HEK293 (cell line): ENCODE measurements around the gene RGMA.

ENCODE experiments used
- CTCF ChIA-PET: fragments of 350-600 bp; formaldehyde crosslinking; extraction: SDS; loops from one replicate; lab custom pipeline; 2021; ENCODE audit warnings: antibody characterized with exemption; lab: Yijun Ruan, JAX
- POLR2A ChIA-PET: fragments of 300-600 bp; formaldehyde crosslinking; extraction: SDS; loops from one replicate; lab custom pipeline; 2020; ENCODE audit warnings: antibody characterized with exemption, inconsistent platforms; lab: Yijun Ruan, JAX
- H3K27ac ChIP-seq: fragments of 200-500 bp; sonication (Bioruptor generic); 2 replicates; pipeline ENCODE4 v1.5.1; 2014; ENCODE audit warnings: low read depth, low read length, control low read depth, inconsistent platforms; ENCODE audit errors: extremely low read depth
- H3K36me3 ChIP-seq, 2 experiments: fragments of 200-500 bp in 1 of 2; sonication (Bioruptor generic) in 1 of 2; 1 replicate in 1 of 2; 2 replicates in 1 of 2; pipeline ENCODE4 v1.5.1; 2014 to 2017; ENCODE audit warnings: inconsistent platforms in 2 of 2, low read length in 2 of 2; ENCODE audit not compliant: control insufficient read depth in 2 of 2, insufficient read depth in 1 of 2
- H3K4me1 ChIP-seq: fragments of 200-500 bp; sonication (Bioruptor generic); 2 replicates; pipeline ENCODE4 v1.5.1; 2014; ENCODE audit warnings: mild to moderate bottlenecking, low read length, inconsistent platforms; ENCODE audit not compliant: control insufficient read depth, insufficient read depth
- H3K4me3 ChIP-seq: 2 replicates; pipeline ENCODE4 v1.5.1; 2011; ENCODE audit warnings: low read depth, mild to moderate bottlenecking, control low read depth, low read length, moderate library complexity
- H3K9me3 ChIP-seq: fragments of 200-500 bp; sonication (Bioruptor generic); 2 replicates; pipeline ENCODE4 v1.5.1; 2014; ENCODE audit warnings: low read depth, low read length, inconsistent platforms; ENCODE audit not compliant: control insufficient read depth, insufficient read depth
- GFI1B ChIP-seq: fragments of 450-650 bp; formaldehyde crosslinking; IDR thresholded peaks from 2 replicates; pipeline ENCODE4 v1.5.1; 2016; ENCODE audit warnings: missing biosample characterization, missing genetic modification characterization
- GLIS2 ChIP-seq: fragments of 450-650 bp; formaldehyde crosslinking; IDR thresholded peaks from 2 replicates; pipeline ENCODE4 v1.5.1; 2016; ENCODE audit warnings: missing biosample characterization, missing genetic modification characterization
- IKZF3 ChIP-seq: fragments of 450-650 bp; IDR thresholded peaks from 2 replicates; pipeline ENCODE4 v1.5.0; 2018; ENCODE audit warnings: missing biosample characterization, mild to moderate bottlenecking, missing genetic modification characterization, moderate library complexity
- SP7 ChIP-seq: fragments of 450-650 bp; formaldehyde crosslinking; IDR thresholded peaks from 2 replicates; pipeline ENCODE4 v1.5.1; 2016; ENCODE audit warnings: missing biosample characterization, missing genetic modification characterization
- TCF7L2 ChIP-seq: IDR thresholded peaks from 2 replicates; pipeline ENCODE4 v1.6.1; 2011; ENCODE audit warnings: low read depth, mild to moderate bottlenecking, inconsistent platforms, low read length, moderate library complexity, borderline replicate concordance
- WT1 ChIP-seq: fragments of 450-650 bp; formaldehyde crosslinking; IDR thresholded peaks from 2 replicates; pipeline ENCODE4 v1.5.1; 2016; ENCODE audit warnings: missing biosample characterization, missing genetic modification characterization
- ZNF132 ChIP-seq: fragments of 450-650 bp; formaldehyde crosslinking; IDR thresholded peaks from 2 replicates; pipeline ENCODE4 v1.5.1; 2017; ENCODE audit warnings: missing biosample characterization, missing genetic modification characterization, borderline replicate concordance
- ZNF2 ChIP-seq: fragments of 450-650 bp; formaldehyde crosslinking; IDR thresholded peaks from 2 replicates; pipeline ENCODE4 v1.5.1; 2016; ENCODE audit warnings: missing biosample characterization, missing genetic modification characterization
- ZNF324 ChIP-seq: fragments of 450-650 bp; formaldehyde crosslinking; IDR thresholded peaks from 2 replicates; pipeline ENCODE4 v1.5.1; 2016; ENCODE audit warnings: missing biosample characterization, missing genetic modification characterization
- ZNF391 ChIP-seq: fragments of 450-650 bp; formaldehyde crosslinking; IDR thresholded peaks from 2 replicates; pipeline ENCODE4 v1.5.1; 2016; ENCODE audit warnings: low read depth, missing biosample characterization, missing genetic modification characterization, borderline replicate concordance
- ZNF549 ChIP-seq: fragments of 450-650 bp; IDR thresholded peaks from 2 replicates; pipeline ENCODE4 v1.5.1; 2018; ENCODE audit warnings: missing biosample characterization, missing genetic modification characterization, mild to moderate bottlenecking, inconsistent platforms, moderate library complexity
- ZNF596 ChIP-seq: fragments of 450-650 bp; IDR thresholded peaks from 2 replicates; pipeline ENCODE4 v1.5.0; 2018; ENCODE audit warnings: missing biosample characterization, mild to moderate bottlenecking, missing genetic modification characterization, moderate library complexity
- ZNF600 ChIP-seq: fragments of 450-650 bp; formaldehyde crosslinking; IDR thresholded peaks from 2 replicates; pipeline ENCODE4 v1.5.1; 2016; ENCODE audit warnings: missing biosample characterization, missing genetic modification characterization
- ZNF776 ChIP-seq: fragments of 450-650 bp; formaldehyde crosslinking; IDR thresholded peaks from 2 replicates; pipeline ENCODE4 v1.5.0; 2017; ENCODE audit warnings: missing biosample characterization, missing genetic modification characterization, borderline replicate concordance
- ZNF792 ChIP-seq: fragments of 450-650 bp; formaldehyde crosslinking; IDR thresholded peaks from 2 replicates; pipeline ENCODE4 v1.5.1; 2016; ENCODE audit warnings: missing biosample characterization, missing genetic modification characterization
- ZSCAN30 ChIP-seq: fragments of 450-650 bp; IDR thresholded peaks from 2 replicates; pipeline ENCODE4 v1.5.1; 2018; ENCODE audit warnings: missing biosample characterization, mild to moderate bottlenecking, missing genetic modification characterization, moderate library complexity
- TF ChIP-seq, protein P1 (sequence below): fragments of 450-650 bp; formaldehyde crosslinking; IDR thresholded peaks from 2 replicates; pipeline ENCODE4 v1.5.1; 2016; ENCODE audit warnings: missing biosample characterization, missing genetic modification characterization
- TF ChIP-seq, protein P2 (sequence below): fragments of 450-650 bp; formaldehyde crosslinking; IDR thresholded peaks from 2 replicates; pipeline ENCODE4 v1.5.1; 2016; ENCODE audit warnings: missing biosample characterization, missing genetic modification characterization
- TF ChIP-seq, protein P3 (sequence below): fragments of 450-650 bp; formaldehyde crosslinking; IDR thresholded peaks from 2 replicates; pipeline ENCODE4 v1.5.1; 2017; ENCODE audit warnings: missing biosample characterization, missing genetic modification characterization
- TF ChIP-seq, protein P4 (sequence below): fragments of 450-650 bp; formaldehyde crosslinking; IDR thresholded peaks from 2 replicates; pipeline ENCODE4 v1.5.1; 2016; ENCODE audit warnings: missing biosample characterization, missing genetic modification characterization
- TF ChIP-seq, protein P5 (sequence below): fragments of 450-650 bp; formaldehyde crosslinking; IDR thresholded peaks from 2 replicates; pipeline ENCODE4 v1.5.1; 2016; ENCODE audit warnings: missing biosample characterization, missing genetic modification characterization

Gene RGMA

DNA sequence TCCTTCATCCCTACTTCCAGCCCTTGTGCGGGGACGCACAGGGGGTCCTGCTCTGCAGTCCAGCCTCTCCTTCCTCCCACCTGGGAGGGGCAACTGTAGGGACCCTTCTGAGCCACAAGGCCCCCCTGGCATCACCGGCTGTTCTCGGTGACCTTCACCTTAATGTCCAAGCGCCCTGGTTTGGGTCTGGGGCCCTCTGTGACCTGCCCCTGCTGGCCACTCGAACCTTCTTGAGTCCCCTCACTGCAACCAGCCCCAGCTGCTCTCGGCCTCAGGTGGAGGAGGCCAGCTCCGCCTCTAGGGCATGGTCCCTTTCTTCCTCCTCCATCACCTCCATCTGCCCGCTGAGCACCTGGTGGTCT is 57.9 kb downstream of the RGMA start:
- no peak overlapping the region for H3K4me3 ChIP-seq
- peaks cover 0 to 15% of the 10 kb centered on the region in 2 experiments; a peak in 2 of 3 replicates for H3K36me3 ChIP-seq
- H3K4me1 ChIP-seq, result no peaks in the 10 kb centered on the region
- ChIA-PET POLR2A (interaction anchor here (1.0 kb wide), 1 partner anchor 1089 kb away, joined by 4 read pairs; no protein-coding TSS in a partner anchor), CTCF (interaction anchor here (0.5 to 8.4 kb wide), 15 partner anchors 23 to 1094 kb away, joined by 3 to 147 read pairs (median 6); no protein-coding TSS in a partner anchor)
- H3K9me3 ChIP-seq, result no peaks in the 10 kb centered on the region
- no peak for TF ChIP-seq ZNF391
- TF ChIP-seq, protein P1, sequence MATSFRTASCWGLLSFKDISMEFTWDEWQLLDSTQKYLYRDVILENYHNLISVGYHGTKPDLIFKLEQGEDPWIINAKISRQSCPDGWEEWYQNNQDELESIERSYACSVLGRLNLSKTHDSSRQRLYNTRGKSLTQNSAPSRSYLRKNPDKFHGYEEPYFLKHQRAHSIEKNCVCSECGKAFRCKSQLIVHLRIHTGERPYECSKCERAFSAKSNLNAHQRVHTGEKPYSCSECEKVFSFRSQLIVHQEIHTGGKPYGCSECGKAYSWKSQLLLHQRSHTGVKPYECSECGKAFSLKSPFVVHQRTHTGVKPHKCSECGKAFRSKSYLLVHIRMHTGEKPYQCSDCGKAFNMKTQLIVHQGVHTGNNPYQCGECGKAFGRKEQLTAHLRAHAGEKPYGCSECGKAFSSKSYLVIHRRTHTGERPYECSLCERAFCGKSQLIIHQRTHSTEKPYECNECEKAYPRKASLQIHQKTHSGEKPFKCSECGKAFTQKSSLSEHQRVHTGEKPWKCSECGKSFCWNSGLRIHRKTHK (tag by site-specific recombination), result no peak
- no peak for TF ChIP-seq ZNF2 (tag by site-specific recombination)
- no peak for TF ChIP-seq ZNF549 (tag by site-specific recombination)
- TF ChIP-seq TCF7L2, result no peak
- no peak for TF ChIP-seq ZNF324 (tag by site-specific recombination)
- TF ChIP-seq ZNF776, result no peak
- H3K27ac ChIP-seq, result no peak overlapping the region

DNA sequence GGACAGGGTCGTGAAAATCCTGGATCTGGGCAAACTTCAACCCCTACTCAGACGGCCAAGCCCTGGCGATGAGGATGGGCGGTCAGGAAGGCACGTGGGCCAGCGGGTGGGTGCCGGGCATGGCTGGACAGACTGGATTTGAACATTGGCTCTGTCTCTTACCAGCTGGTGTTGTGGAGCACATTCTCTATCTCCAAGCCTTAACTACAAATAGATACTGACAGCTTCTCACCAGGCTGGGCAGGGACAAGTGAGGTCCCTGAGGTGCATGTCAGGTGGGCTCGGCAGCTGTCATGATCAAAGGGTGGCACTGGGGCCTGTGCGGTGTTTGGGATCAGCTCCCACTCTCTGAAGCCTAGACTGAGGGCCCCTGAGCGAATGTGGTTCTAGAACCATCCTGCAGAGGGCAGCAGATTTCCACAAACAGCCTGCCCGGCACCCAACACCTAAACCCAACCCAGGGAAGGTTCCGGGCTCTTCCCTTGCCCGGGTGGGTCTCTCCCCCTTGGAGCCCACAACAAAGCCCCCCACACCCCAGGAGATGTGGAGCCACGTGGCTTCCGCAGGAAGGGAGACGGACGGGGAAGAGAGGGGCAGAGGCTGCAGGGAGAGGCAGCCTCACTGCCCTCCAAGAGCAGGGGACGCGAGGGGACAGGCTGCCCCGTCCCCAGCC is 58.4 kb downstream of the RGMA start:
- H3K4me1 ChIP-seq, result no peaks in the 10 kb centered on the region
- H3K27ac ChIP-seq, result no peak overlapping the region
- ChIA-PET POLR2A (interaction anchor here (0.6 to 1.5 kb wide), 3 partner anchors 57 to 1089 kb away, joined by 3 to 4 read pairs (median 3); no protein-coding TSS in a partner anchor), CTCF (interaction anchor here (0.5 to 8.4 kb wide), 52 partner anchors 10 to 1303 kb away, joined by 3 to 147 read pairs (median 4); no protein-coding TSS in a partner anchor)
- peaks cover 5 to 20% of the 10 kb centered on the region in 2 experiments; a peak in 2 of 3 replicates for H3K36me3 ChIP-seq
- H3K9me3 ChIP-seq, result no peaks in the 10 kb centered on the region
- H3K4me3 ChIP-seq, result no peak overlapping the region
- TF ChIP-seq IKZF3 (tag by site-specific recombination) (0 out of 2 replicates have a peak, but pooled peaks have one; percentile 11), ZNF549 (tag by site-specific recombination) (no peak), GFI1B (tag by site-specific recombination) (no peak), ZSCAN30 (peak; percentile 70; the same call in 1 of the 2 replicates), ZNF596 (tag by site-specific recombination) (no peak), ZNF792 (tag by site-specific recombination) (no peak), ZNF132 (tag by site-specific recombination) (no peak), ZNF600 (peak; percentile 86), ZNF2 (tag by site-specific recombination) (0 out of 2 replicates have a peak, but pooled peaks have one; percentile 48), GLIS2 (peak; percentile 38; the same call in 1 of the 2 replicates), WT1 (tag by site-specific recombination) (no peak), SP7 (tag by site-specific recombination) (no peak)
- TF ChIP-seq, protein P2, sequence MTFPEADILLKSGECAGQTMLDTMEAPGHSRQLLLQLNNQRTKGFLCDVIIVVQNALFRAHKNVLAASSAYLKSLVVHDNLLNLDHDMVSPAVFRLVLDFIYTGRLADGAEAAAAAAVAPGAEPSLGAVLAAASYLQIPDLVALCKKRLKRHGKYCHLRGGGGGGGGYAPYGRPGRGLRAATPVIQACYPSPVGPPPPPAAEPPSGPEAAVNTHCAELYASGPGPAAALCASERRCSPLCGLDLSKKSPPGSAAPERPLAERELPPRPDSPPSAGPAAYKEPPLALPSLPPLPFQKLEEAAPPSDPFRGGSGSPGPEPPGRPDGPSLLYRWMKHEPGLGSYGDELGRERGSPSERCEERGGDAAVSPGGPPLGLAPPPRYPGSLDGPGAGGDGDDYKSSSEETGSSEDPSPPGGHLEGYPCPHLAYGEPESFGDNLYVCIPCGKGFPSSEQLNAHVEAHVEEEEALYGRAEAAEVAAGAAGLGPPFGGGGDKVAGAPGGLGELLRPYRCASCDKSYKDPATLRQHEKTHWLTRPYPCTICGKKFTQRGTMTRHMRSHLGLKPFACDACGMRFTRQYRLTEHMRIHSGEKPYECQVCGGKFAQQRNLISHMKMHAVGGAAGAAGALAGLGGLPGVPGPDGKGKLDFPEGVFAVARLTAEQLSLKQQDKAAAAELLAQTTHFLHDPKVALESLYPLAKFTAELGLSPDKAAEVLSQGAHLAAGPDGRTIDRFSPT (tag by site-specific recombination), result no peak
- TF ChIP-seq, protein P3, sequence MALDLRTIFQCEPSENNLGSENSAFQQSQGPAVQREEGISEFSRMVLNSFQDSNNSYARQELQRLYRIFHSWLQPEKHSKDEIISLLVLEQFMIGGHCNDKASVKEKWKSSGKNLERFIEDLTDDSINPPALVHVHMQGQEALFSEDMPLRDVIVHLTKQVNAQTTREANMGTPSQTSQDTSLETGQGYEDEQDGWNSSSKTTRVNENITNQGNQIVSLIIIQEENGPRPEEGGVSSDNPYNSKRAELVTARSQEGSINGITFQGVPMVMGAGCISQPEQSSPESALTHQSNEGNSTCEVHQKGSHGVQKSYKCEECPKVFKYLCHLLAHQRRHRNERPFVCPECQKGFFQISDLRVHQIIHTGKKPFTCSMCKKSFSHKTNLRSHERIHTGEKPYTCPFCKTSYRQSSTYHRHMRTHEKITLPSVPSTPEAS (tag by site-specific recombination), result no peak
- TF ChIP-seq, protein P4, sequence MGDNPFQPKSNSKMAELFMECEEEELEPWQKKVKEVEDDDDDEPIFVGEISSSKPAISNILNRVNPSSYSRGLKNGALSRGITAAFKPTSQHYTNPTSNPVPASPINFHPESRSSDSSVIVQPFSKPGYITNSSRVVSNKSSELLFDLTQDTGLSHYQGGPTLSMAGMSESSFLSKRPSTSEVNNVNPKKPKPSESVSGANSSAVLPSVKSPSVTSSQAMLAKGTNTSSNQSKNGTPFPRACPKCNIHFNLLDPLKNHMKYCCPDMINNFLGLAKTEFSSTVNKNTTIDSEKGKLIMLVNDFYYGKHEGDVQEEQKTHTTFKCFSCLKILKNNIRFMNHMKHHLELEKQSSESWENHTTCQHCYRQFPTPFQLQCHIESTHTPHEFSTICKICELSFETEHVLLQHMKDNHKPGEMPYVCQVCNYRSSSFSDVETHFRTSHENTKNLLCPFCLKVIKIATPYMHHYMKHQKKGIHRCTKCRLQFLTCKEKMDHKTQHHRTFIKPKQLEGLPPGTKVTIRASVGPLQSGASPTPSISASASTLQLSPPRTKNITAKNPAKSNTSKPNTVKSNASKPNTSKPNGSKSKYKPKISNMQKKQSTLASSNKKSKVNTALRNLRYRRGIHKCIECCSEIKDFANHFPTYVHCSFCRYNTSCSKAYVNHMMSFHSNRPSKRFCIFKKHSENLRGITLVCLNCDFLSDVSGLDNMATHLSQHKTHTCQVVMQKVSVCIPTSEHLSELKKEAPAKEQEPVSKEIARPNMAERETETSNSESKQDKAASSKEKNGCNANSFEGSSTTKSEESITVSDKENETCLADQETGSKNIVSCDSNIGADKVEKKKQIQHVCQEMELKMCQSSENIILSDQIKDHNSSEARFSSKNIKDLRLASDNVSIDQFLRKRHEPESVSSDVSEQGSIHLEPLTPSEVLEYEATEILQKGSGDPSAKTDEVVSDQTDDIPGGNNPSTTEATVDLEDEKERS (tag by site-specific recombination), result no peak
- TF ChIP-seq, protein P5, sequence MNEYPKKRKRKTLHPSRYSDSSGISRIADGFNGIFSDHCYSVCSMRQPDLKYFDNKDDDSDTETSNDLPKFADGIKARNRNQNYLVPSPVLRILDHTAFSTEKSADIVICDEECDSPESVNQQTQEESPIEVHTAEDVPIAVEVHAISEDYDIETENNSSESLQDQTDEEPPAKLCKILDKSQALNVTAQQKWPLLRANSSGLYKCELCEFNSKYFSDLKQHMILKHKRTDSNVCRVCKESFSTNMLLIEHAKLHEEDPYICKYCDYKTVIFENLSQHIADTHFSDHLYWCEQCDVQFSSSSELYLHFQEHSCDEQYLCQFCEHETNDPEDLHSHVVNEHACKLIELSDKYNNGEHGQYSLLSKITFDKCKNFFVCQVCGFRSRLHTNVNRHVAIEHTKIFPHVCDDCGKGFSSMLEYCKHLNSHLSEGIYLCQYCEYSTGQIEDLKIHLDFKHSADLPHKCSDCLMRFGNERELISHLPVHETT (tag by site-specific recombination), result no peak
